ENCODE measurements around the gene SCPEP1. TPM values are rescaled to one million over a fixed set of nuclear protein-coding genes. Genes with fewer than 3 reads are reported as not detected.

The SCPEP1 gene
- total and polyA plus RNA-seq, 10 of the 15 experiments (the other 5 are each of a cell fraction or from before 2014, with no cell fraction given), result 31.2 to 80.2 (median 40.7) TPM

DNA sequence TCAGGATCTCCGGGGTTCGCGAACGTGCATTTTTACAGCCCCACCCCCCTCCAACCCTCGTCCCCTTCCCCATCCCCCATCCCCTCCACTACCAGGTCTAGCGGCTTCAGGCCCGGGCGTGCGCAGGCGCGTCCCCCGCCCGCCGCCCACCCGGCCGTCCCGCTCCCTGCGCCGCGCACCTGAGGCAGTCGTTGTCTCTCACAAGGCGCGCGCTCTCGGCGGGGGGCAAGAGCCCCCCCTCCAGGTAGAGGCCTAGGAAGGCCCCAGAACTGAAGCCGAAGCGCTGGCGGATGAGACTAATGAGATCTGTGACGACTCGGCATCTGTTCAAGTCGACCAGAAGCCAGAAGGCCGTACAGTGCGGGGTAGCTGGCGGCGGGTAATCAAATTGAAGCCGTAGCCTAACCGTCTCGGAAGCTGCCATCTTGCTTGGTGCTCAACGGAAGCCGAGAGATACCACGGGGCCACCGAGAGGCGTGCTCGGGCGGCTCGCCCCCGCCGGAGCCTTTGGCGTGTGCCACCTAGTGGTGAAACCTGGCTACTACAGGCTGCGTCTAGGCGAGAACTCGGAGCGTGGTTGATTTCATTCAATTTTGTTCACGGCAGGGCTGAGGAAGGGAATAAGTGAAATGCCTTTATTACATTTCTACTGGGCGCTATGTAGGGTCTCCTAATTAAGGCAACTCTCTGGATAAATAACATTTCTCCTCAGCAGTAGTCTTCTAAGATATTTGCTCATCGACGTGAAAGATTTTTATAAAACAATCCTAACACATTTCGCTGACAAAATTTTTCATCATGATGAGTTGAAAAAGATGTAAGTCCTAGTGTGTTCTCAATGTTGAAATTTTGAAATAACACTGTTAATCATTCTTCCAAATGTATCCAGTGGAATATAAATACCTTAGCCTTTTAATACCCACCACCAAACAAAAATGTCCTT is 17.1 kb upstream of the SCPEP1 start, which contains the start of gene COIL (continued):
- TF ChIP-seq, protein P1, sequence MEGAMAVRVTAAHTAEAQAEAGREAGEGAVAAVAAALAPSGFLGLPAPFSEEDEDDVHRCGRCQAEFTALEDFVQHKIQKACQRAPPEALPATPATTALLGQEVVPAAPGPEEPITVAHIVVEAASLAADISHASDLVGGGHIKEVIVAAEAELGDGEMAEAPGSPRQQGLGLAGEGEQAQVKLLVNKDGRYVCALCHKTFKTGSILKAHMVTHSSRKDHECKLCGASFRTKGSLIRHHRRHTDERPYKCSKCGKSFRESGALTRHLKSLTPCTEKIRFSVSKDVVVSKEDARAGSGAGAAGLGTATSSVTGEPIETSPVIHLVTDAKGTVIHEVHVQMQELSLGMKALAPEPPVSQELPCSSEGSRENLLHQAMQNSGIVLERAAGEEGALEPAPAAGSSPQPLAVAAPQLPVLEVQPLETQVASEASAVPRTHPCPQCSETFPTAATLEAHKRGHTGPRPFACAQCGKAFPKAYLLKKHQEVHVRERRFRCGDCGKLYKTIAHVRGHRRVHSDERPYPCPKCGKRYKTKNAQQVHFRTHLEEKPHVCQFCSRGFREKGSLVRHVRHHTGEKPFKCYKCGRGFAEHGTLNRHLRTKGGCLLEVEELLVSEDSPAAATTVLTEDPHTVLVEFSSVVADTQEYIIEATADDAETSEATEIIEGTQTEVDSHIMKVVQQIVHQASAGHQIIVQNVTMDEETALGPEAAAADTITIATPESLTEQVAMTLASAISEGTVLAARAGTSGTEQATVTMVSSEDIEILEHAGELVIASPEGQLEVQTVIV (IDR thresholded peaks at IDR 0.05; ENCODE audit: borderline replicate concordance, partially characterized antibody), result no peak
- TF ChIP-seq MEF2B (IDR thresholded peaks at IDR 0.05; ENCODE audit: partially characterized antibody, poor library complexity, severe bottlenecking) (peak; percentile 40), YBX1 (IDR thresholded peaks at IDR 0.05) (no peak), SPI1 (IDR thresholded peaks at IDR 0.05; ENCODE audit: borderline replicate concordance, insufficient read depth, low read depth, low read length) (no peak), MXI1 (IDR thresholded peaks at IDR 0.05; ENCODE audit: low read depth, low read length) (peak; percentile 75), CHD1 (IDR thresholded peaks at IDR 0.05; ENCODE audit: low read depth, low read length) (no peak), ASH2L (IDR thresholded peaks at IDR 0.05; ENCODE audit: borderline replicate concordance, low read depth) (no peak), POLR2AphosphoS2 (IDR thresholded peaks at IDR 0.05; ENCODE audit: low read depth, low read length) (0 out of 2 replicates have a peak, but pooled peaks have one; percentile 39), POU2F2 (IDR thresholded peaks at IDR 0.05; ENCODE audit: borderline replicate concordance, low read depth, low read length) (peak; percentile 70; the same call in 2 of the 3 replicates), TCF12 (IDR thresholded peaks at IDR 0.05; ENCODE audit: low read depth, low read length) (0 out of 2 replicates have a peak, but pooled peaks have one; percentile 10), ZNF217 (IDR thresholded peaks at IDR 0.05) (no peak), ZBED1 (IDR thresholded peaks at IDR 0.05; ENCODE audit: borderline replicate concordance) (0 out of 2 replicates have a peak, but pooled peaks have one; percentile 46)
- TF ChIP-seq, protein P2, sequence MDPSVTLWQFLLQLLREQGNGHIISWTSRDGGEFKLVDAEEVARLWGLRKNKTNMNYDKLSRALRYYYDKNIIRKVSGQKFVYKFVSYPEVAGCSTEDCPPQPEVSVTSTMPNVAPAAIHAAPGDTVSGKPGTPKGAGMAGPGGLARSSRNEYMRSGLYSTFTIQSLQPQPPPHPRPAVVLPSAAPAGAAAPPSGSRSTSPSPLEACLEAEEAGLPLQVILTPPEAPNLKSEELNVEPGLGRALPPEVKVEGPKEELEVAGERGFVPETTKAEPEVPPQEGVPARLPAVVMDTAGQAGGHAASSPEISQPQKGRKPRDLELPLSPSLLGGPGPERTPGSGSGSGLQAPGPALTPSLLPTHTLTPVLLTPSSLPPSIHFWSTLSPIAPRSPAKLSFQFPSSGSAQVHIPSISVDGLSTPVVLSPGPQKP (IDR thresholded peaks at IDR 0.05; ENCODE audit: low read depth, low read length), result peak; percentile 57; the same call in 1 of the 2 replicates
- TF ChIP-seq, protein P3, sequence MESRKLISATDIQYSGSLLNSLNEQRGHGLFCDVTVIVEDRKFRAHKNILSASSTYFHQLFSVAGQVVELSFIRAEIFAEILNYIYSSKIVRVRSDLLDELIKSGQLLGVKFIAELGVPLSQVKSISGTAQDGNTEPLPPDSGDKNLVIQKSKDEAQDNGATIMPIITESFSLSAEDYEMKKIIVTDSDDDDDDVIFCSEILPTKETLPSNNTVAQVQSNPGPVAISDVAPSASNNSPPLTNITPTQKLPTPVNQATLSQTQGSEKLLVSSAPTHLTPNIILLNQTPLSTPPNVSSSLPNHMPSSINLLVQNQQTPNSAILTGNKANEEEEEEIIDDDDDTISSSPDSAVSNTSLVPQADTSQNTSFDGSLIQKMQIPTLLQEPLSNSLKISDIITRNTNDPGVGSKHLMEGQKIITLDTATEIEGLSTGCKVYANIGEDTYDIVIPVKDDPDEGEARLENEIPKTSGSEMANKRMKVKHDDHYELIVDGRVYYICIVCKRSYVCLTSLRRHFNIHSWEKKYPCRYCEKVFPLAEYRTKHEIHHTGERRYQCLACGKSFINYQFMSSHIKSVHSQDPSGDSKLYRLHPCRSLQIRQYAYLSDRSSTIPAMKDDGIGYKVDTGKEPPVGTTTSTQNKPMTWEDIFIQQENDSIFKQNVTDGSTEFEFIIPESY (IDR thresholded peaks at IDR 0.05), result no peak
- TF ChIP-seq, protein P4, sequence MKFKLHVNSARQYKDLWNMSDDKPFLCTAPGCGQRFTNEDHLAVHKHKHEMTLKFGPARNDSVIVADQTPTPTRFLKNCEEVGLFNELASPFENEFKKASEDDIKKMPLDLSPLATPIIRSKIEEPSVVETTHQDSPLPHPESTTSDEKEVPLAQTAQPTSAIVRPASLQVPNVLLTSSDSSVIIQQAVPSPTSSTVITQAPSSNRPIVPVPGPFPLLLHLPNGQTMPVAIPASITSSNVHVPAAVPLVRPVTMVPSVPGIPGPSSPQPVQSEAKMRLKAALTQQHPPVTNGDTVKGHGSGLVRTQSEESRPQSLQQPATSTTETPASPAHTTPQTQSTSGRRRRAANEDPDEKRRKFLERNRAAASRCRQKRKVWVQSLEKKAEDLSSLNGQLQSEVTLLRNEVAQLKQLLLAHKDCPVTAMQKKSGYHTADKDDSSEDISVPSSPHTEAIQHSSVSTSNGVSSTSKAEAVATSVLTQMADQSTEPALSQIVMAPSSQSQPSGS (IDR thresholded peaks at IDR 0.05; ENCODE audit: low read length), result no peak
- TF ChIP-seq, protein P5, sequence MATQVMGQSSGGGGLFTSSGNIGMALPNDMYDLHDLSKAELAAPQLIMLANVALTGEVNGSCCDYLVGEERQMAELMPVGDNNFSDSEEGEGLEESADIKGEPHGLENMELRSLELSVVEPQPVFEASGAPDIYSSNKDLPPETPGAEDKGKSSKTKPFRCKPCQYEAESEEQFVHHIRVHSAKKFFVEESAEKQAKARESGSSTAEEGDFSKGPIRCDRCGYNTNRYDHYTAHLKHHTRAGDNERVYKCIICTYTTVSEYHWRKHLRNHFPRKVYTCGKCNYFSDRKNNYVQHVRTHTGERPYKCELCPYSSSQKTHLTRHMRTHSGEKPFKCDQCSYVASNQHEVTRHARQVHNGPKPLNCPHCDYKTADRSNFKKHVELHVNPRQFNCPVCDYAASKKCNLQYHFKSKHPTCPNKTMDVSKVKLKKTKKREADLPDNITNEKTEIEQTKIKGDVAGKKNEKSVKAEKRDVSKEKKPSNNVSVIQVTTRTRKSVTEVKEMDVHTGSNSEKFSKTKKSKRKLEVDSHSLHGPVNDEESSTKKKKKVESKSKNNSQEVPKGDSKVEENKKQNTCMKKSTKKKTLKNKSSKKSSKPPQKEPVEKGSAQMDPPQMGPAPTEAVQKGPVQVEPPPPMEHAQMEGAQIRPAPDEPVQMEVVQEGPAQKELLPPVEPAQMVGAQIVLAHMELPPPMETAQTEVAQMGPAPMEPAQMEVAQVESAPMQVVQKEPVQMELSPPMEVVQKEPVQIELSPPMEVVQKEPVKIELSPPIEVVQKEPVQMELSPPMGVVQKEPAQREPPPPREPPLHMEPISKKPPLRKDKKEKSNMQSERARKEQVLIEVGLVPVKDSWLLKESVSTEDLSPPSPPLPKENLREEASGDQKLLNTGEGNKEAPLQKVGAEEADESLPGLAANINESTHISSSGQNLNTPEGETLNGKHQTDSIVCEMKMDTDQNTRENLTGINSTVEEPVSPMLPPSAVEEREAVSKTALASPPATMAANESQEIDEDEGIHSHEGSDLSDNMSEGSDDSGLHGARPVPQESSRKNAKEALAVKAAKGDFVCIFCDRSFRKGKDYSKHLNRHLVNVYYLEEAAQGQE (IDR thresholded peaks at IDR 0.05; ENCODE audit: low read depth, low read length), result no peak
